SKM-1 treated with dmso at 0.1 percent for 144 hours (cell line): ENCODE results near the gene ERP27.
A peak's percentile ranks its signal among the peaks of the same experiment; 100 is the strongest.

ENCODE experiments used
- DNase-seq: peaks from one replicate; lab custom pipeline; 2025; ENCODE audit not compliant: unreplicated experiment; lab: John Stamatoyannopoulos, UW

The ERP27 gene

GRCh38 chr12:14904854-14905253, 33.5 kb downstream of the ERP27 start:
- no peak for DNase-seq

- no peak for DNase-seq
These were observed 34.8 kb downstream of the ERP27 start for GRCh38 chr12:14903386-14904098.

GRCh38 chr12:14902465-14902864, 35.9 kb downstream of the ERP27 start:
- no peak for DNase-seq

GRCh38 chr12:14901228-14901562, 37.1 kb downstream of the ERP27 start:
- DNase-seq, result no peak

GRCh38 chr12:14900521-14901227, 37.7 kb downstream of the ERP27 start:
- no peak for DNase-seq

GRCh38 chr12:14896521-14897169, 41.7 kb downstream of the ERP27 start:
- DNase-seq, result no peak

GRCh38 chr12:14893506-14894250, 44.7 kb downstream of the ERP27 start:
- no peak for DNase-seq

- no peak for DNase-seq
These were observed 45.4 kb downstream of the ERP27 start for GRCh38 chr12:14892726-14893505.

GRCh38 chr12:14890701-14891100, 47.6 kb downstream of the ERP27 start:
- DNase-seq, result no peak

GRCh38 chr12:14886271-14886670, 52.1 kb downstream of the ERP27 start:
- DNase-seq, result no peak

- DNase-seq, result no peak
These were observed 52.6 kb downstream of the ERP27 start, which contains the start of gene MGP for GRCh38 chr12:14885718-14886221. MGP (minus strand) TSS chr12:14885854; CDS start chr12:14885791, 63 bp downstream.

- peak; percentile 30 for DNase-seq
These were observed 53.9 kb downstream of the ERP27 start for GRCh38 chr12:14884458-14884878.

- no peak for DNase-seq
These were observed 54.7 kb downstream of the ERP27 start for GRCh38 chr12:14883686-14884085.

GRCh38 chr12:14880890-14881453, 57.4 kb downstream of the ERP27 start:
- no peak for DNase-seq

- DNase-seq, result no peak
These were observed 59.0 kb downstream of the ERP27 start for GRCh38 chr12:14879222-14879933.

GRCh38 chr12:14878488-14878887, 59.8 kb downstream of the ERP27 start:
- no peak for DNase-seq

- no peak for DNase-seq
These were observed 61.5 kb downstream of the ERP27 start for GRCh38 chr12:14876833-14877232.

- DNase-seq, result no peak
These were observed 63.5 kb downstream of the ERP27 start for GRCh38 chr12:14874882-14875281.

- no peak for DNase-seq
These were observed 64.7 kb downstream of the ERP27 start for GRCh38 chr12:14873440-14874185.
